SK-N-SH treated with all-trans-retinoic acid at 6 μM for 48 hours (cell line): ENCODE measurements around the gene SAMD4B.

Source experiments
- ARNTL ChIP-seq: fragments of 450-650 bp; formaldehyde crosslinking; IDR thresholded peaks from 2 replicates; pipeline ENCODE4 v1.5.0; 2020; ENCODE audit warnings: low read depth, mild to moderate bottlenecking, moderate library complexity, borderline replicate concordance
- ISL1 ChIP-seq: fragments of 250-450 bp; sonication (Bioruptor Pico); IDR thresholded peaks from 2 replicates; pipeline ENCODE4 v2.1.2; 2022; ENCODE audit warnings: mild to moderate bottlenecking, moderate library complexity
- OSR1 ChIP-seq: fragments of 250-450 bp; sonication (Bioruptor Pico); IDR thresholded peaks from 2 replicates; pipeline ENCODE4 v1.8.0; 2022; ENCODE audit warnings: moderate library complexity, mild to moderate bottlenecking, inconsistent platforms

GRCh38 chr19:39328046-39328705, 14.0 kb upstream of the SAMD4B start:
- TF ChIP-seq ISL1 (no peak), OSR1 (CRISPR knock-in tag) (no peak), ARNTL (CRISPR knock-in tag) (no peak)
